HG03025 (cell line): ENCODE data around the gene CARD19.
A peak's percentile ranks its signal among the peaks of the same experiment; 100 is the strongest.

Source experiments
- ATAC-seq: cut with Tn5 transposase; IDR thresholded peaks from one replicate; pipeline ENCODE4 v1.9.1; 2021; ENCODE audit warnings: mild to moderate bottlenecking, moderate library complexity; ENCODE audit not compliant: unreplicated experiment, low FRiP score

CARD19 gene

DNA sequence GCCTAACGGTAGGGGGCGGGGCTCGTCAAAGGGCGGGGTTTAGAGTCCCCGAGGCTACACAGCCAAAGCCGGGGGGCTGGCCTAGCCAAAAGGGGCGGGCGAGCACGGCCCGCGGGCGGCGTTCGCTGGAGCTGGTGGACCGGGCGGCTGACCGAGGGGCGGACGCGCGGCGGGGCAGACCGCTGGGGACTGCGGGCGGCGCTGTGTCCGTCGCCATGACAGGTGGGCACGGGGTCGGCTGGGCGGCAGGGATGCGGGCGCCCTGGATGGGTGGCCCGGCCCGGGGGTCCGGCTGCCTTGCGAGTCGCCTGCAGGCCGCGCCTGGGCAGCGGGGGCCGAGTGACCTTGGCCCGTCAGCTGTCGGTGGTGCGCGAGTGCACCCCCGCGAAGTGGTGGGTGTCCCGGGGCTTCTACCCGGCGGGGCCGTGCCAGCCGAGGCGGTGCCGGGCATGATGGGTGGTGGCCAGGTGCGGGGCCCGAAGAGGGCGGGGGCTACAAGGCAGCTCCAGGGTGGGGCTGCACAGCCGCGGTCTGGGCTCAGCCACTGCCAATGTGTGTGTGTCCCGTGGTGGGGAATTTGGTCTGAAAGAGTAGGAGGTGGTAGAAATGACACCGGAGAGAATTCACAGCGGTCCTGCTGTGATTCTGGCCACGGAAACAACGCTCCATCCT is at the start of gene CARD19:
TSS of gene CARD19 (plus strand) at position 87 of the 672 bp plus-strand sequence. CDS start at position 216, 129 bp downstream.
- peak; percentile 45 for ATAC-seq

GRCh38 chr9:93048566-93049448 is 47.2 kb upstream of the CARD19 start:
- ATAC-seq = no peak

DNA sequence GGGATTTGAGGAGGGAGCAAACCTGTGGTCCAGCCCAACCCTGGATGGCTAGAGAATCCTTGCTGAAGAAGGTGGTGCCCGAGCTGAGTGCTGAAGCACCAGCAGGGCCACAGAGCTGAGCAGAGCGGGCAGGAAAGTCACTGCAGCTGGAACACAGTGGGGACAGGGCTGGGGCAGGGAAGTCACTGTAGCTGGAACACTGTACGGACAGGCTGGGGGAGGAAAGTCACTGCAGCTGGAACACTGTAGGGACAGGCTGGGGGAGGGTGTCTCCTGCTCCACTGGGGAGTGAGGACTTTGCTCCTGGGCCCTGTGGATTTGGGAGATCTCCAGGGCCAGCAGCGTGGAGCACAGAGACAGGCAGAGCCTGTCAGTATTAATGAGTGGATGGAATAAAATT is 46.5 kb upstream of the CARD19 start:
- no peak for ATAC-seq

GRCh38 chr9:93050231-93050630 is 45.8 kb upstream of the CARD19 start:
- no peak for ATAC-seq

DNA sequence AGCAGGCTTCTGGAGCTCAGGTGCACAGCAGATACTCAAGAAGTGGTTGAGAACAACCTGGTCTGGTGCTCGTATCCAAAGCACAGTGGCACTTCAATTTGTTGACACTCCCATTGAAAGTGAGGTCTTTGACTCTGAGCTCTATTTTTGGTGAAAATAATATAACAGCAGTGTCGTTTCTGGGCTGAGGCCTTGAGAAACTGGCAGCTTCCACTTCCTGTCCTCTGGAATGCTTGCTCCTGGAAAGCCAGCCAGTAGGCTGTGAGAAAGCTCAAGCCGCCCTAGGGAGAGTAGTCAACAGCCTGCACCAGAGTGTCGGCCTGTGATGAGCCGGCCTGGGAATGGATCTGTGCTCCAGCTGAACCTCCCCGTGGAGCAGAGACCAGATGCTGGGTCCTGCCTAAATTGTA is 44.3 kb upstream of the CARD19 start:
- no peak for ATAC-seq

- ATAC-seq = no peak
Observed at GRCh38 chr9:93052791-93053540, 43.1 kb upstream of the CARD19 start.

DNA sequence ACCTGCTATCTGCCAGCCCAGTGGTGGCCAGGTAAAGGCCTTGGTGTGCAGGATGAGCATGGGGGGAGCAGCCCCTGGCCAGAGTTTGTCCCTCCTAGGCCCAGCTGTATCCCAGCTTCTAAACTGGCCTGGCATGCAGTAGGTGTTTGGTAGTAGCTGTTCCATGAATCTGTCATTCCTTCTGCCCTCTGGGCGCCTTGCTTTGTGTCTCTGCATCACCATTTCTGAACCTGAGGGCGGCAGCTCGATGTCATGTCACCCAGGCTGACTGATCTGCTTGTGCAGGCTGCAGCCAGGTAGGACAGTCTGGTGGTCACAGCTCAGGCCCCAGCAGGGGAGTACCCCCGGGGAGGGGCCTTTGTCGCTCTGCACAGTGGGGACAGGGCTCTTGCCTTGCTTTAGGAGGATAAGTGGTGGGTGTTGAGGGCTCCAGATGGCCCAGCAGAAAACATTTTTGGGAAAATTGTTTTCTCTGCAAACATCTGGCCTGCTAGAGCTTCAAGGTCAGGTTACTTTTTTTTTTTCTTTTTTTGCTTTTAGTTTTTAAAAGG is 42.2 kb upstream of the CARD19 start:
- no peak for ATAC-seq

GRCh38 chr9:93054758-93055704 is 41.0 kb upstream of the CARD19 start:
- ATAC-seq = no peak

GRCh38 chr9:93057042-93057702 is 38.8 kb upstream of the CARD19 start:
- no peak for ATAC-seq

GRCh38 chr9:93057703-93058354 is 38.2 kb upstream of the CARD19 start:
- ATAC-seq = no peak

DNA sequence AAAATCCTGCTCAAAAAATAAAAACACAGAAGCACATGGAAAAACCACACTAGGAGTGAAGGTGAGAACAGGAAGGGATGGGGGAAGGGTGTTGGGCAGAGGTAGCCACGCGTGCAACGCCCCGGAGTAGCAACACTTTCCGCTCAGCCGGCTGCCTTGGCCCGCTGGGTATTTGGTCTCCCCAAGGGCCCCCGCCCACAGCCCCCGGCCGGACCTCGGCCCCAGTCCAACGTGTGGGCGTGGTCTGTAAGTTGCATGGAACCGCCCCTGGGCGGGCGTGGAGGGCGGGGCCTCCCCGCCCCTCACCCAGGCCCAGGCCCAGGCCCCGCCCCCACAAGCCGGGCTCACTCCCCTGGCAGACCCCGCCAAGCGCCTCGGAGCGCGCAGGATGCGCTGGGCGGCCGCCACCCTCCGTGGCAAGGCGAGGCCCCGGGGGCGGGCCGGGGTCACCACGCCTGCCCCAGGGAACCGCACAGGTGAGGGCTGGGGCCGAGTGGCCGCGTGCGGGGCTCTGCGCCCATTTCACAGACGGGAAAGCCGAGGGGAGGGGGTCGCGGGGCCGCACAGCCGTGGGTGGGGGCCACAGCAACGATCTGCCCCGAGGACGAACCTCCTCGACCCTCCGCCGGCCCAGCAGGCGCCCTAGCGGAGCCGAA is 37.5 kb upstream of the CARD19 start, which contains the start of gene SUSD3:
TSS of gene SUSD3 (plus strand) at position 347 of the 656 bp plus-strand sequence. CDS start at position 389, 42 bp downstream.
- ATAC-seq = no peak

DNA sequence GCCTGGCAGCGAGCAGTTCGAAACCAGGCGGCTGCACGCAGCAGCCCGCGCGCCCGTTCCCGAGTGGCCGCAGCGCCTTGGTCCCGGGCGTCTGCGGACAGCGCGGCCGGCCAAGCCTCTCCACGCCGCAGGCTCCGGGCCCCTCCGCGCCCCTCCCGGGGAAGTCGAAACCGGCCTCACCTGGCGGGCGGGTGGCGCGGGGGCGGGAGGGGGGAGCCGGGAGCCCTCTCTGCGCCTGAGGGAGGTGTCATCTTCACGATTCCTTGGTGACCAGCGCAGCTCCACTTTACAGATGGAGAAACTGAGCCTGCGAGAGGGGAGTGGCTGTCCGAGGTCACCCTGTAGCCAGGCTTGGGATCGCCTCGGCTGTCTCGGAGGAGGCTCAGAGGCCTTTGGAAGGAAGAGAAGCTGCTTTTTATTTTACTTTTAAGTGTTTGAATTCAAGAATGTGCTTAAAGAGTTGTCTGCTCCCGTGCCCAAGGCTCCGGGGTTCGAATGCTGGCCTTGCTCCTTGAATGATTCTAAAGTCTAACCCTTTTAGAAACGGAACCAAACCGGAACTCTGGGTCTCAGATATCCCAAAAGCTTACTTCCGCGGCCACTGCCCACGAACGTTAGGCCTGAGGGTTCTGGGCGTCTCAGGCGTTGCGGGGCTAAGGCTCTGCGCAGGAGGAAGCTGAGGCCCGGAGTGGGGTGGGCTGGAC is 36.9 kb upstream of the CARD19 start:
- ATAC-seq = no peak

GRCh38 chr9:93059715-93060578 is 36.1 kb upstream of the CARD19 start:
- no peak for ATAC-seq

DNA sequence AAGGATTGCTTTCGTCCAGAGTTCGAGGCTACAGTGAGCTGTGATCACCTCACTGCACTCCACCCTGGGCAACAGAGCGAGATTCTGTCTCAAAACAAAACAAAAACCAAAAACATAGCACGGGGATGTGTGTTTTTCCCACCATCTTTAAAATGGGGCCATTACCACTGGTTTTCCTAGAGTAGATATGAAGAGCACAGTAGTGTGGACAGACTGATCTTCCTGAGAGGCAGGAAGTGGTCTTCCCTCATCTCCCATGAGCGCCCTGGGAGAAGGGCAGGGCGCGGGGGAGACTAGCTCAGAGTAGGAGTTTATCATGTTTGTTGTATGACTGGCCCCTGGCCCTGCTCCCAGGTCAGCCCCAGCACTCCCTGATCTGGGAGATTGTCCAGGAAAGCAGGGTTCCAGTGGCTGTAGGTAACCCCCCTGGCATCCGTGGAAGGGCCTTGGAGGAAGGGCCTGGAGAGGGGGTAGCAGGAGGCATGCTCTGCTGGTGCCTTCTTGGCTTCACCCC is 35.2 kb upstream of the CARD19 start:
- no peak for ATAC-seq

GRCh38 chr9:93061260-93061751 is 34.7 kb upstream of the CARD19 start:
- ATAC-seq = no peak
